Spleen (tissue), 11 donors: ENCODE measurements around the gene KIF7. TPM values are rescaled to one million over a fixed set of nuclear protein-coding genes. Genes with fewer than 3 reads are reported as not detected.

Experiments
- DNase-seq: peaks from one replicate; pipeline ENCODE4 v3.0.0-alpha.2; 2020
- H3K27ac ChIP-seq, 8 donors: fragments of 200-600 bp; sonication (generic) in 7 of 8; 1 replicate in 4 of 8; 2 replicates in 4 of 8; pipeline versions ENCODE4 v1.5.0 to v1.8.0; 2016 to 2021; ENCODE audit warnings: inconsistent platforms in 4 of 8, mild to moderate bottlenecking in 4 of 8, moderate library complexity in 1 of 8
- H3K27me3 ChIP-seq, 7 donors: fragments of 200-600 bp; sonication (generic) in 6 of 7; replicated peaks in 1 of 7; 1 replicate in 4 of 7; 2 replicates in 3 of 7; pipeline versions ENCODE4 v1.5.0 to v1.8.0; 2016 to 2021; ENCODE audit warnings: inconsistent platforms in 3 of 7, mild to moderate bottlenecking in 1 of 7
- H3K36me3 ChIP-seq, 6 donors: fragments of 200-600 bp; sonication (generic) in 5 of 6; 1 replicate in 4 of 6; 2 replicates in 2 of 6; pipeline versions ENCODE4 v1.5.0 to v1.8.0; 2016 to 2021; ENCODE audit warnings: inconsistent platforms in 2 of 6
- H3K4me1 ChIP-seq, 6 donors: fragments of 200-600 bp; sonication (generic) in 5 of 6; 1 replicate in 3 of 6; 2 replicates in 3 of 6; pipeline versions ENCODE4 v1.5.0 to v1.8.0; 2016 to 2021; ENCODE audit warnings: inconsistent platforms in 3 of 6
- H3K4me3 ChIP-seq, 8 donors: fragments of 200-600 bp; sonication (generic) in 7 of 8; 1 replicate in 4 of 8; 2 replicates in 4 of 8; pipeline versions ENCODE4 v1.5.0 to v1.8.0; 2016 to 2021; ENCODE audit warnings: inconsistent platforms in 4 of 8, mild to moderate bottlenecking in 4 of 8, moderate library complexity in 2 of 8
- H3K9me3 ChIP-seq, 8 donors: fragments of 200-600 bp; sonication (generic) in 7 of 8; 1 replicate in 4 of 8; 2 replicates in 4 of 8; pipeline versions ENCODE4 v1.5.0 to v1.8.0; 2016 to 2021; ENCODE audit warnings: inconsistent platforms in 4 of 8
- POLR2A ChIP-seq, 3 donors: fragments of 450-650 bp; IDR thresholded peaks; one replicate each; pipeline ENCODE4 v1.5.1; 2017; ENCODE audit warnings: antibody characterized with exemption in 3 of 3, mild to moderate bottlenecking in 1 of 3
- POLR2AphosphoS5 ChIP-seq, 3 donors: sonication (generic); formaldehyde crosslinking; IDR thresholded peaks; one replicate each; pipeline ENCODE4 v1.5.1; 2017; ENCODE audit warnings: antibody characterized with exemption in 3 of 3
- WGBS, 5 donors: extraction: QIAGEN DNeasy Blood & Tissue Kit in 3 of 5; methylation state at CpG; one replicate each; pipeline versions ENCODE4 v1.1.5 to v1.1.7; 2013 to 2018; 5-methylcytosine and 5-hydroxymethylcytosine counted together
- intact Hi-C: fragments of 100-400 bp; cut with DNase I; formaldehyde crosslinking; loops from one replicate; pipeline ENCODE4 v1.15.0; 2023; ENCODE audit warnings: low total_unique reads
- polyA plus RNA-seq, 3 donors: library from polyadenylated mRNA; stranded (reverse); fragments of 200-250 nt; gene quantifications; one replicate each; pipeline ENCODE4 v1.2.1, GENCODE V29; 2013
- total RNA-seq, 7 donors: library from RNA; depleted of rRNA in 3 of 7; stranded (reverse); fragments of >200 nt in 3 of 7; fragmentation: NEBNext Ultra II Directional in 4 of 7; extraction: Animal tissue kit (Norgen Biotek cat#: 25700) in 4 of 7; gene quantifications; one replicate each; pipeline versions ENCODE4 v1.1.0 to v1.2.1, GENCODE V29; 2016 to 2021
- TF ChIP-seq, protein P1 (sequence below), 11 experiments: fragments of 200-600 bp in 7 of 11; fragments of 450-650 bp in 4 of 11; sonication (generic) in 4 of 11; IDR thresholded peaks in 8 of 11; conservative IDR thresholded peaks in 3 of 11; 1 replicate in 7 of 11; 2 replicates in 4 of 11; pipeline versions ENCODE4 v1.4.0 to v1.8.0; 2016 to 2021; ENCODE audit warnings: antibody characterized with exemption in 11 of 11, inconsistent platforms in 4 of 11, mild to moderate bottlenecking in 1 of 11
- donor health status: healthy with polysubstance abuse.
- donor health status: DM: no; HTN: no; CAD: no; lungs with moderate emphysema.
- donor health status: DM: no; HTN: no; CAD: no.
- donor health status: Bipolar disorder and iron deficiency.
- donor health status: healthy.
- donor health status: DM: no; HTN: no; CAD: no.
- donor health status: DM: yes; HTN: yes; CAD: no.

Gene KIF7
- total and polyA plus RNA-seq, 10 donors: 1.1 to 3.9 (median 2.3) TPM

DNA sequence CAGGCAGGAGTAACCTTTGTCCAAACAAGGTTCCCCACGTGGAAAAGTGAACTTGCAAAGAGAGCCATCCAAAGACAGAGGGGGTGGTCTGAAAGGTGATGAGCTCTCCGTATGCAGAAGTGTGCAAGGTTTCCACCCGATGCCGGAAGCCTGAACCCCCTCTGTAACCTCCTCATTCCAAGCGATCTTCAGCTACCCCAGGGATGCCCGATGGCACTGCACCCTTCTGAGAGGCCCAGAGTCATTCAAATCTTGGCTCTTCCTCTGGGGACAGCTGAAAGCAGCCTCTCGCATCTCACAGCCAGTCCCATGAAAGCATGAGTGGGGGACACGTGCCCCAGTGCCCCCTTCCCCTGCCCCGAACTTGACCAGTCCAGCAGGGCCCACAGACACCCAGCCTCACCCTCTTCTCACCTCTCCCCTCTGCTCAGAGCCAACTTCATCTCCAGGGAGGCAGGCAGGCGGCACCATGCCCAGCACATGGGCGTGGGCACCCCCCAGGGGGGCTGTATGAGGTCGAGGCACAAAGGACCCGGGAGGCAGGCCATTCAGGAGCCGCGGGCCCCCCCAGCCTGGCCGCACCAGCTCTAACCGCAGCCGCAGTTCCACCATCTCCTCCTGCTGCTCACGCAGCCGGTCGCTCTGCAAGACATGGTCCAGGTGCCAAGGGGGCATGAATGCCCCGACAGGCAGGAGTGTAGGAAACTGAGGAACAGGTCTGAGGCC is 8.7 kb downstream of the KIF7 start:
- peaks cover 0 to 14% (median 0%) of the 10 kb centered on the region in 7 donors for H3K27me3 ChIP-seq
- no peak overlapping the region for H3K4me3 ChIP-seq
- intact Hi-C loops: no loop called here
- no peak overlapping the region for H3K27ac ChIP-seq
- DNase-seq: no peak
- H3K9me3 ChIP-seq: no peaks in the 10 kb centered on the region
- no peaks in the 10 kb centered on the region for H3K36me3 ChIP-seq
- TF ChIP-seq POLR2A (IDR thresholded peaks at IDR 0.05) (no peak), POLR2AphosphoS5 (IDR thresholded peaks at IDR 0.05) (no peak)
- TF ChIP-seq, protein P1, sequence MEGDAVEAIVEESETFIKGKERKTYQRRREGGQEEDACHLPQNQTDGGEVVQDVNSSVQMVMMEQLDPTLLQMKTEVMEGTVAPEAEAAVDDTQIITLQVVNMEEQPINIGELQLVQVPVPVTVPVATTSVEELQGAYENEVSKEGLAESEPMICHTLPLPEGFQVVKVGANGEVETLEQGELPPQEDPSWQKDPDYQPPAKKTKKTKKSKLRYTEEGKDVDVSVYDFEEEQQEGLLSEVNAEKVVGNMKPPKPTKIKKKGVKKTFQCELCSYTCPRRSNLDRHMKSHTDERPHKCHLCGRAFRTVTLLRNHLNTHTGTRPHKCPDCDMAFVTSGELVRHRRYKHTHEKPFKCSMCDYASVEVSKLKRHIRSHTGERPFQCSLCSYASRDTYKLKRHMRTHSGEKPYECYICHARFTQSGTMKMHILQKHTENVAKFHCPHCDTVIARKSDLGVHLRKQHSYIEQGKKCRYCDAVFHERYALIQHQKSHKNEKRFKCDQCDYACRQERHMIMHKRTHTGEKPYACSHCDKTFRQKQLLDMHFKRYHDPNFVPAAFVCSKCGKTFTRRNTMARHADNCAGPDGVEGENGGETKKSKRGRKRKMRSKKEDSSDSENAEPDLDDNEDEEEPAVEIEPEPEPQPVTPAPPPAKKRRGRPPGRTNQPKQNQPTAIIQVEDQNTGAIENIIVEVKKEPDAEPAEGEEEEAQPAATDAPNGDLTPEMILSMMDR (IDR thresholded peaks at IDR 0.05 in 8 of 11, conservative IDR thresholded peaks at IDR 0.05 in 3 of 11): no peak
- H3K4me1 ChIP-seq: peaks cover 0 to 5% (median 0%) of the 10 kb centered on the region in 6 donors
- WGBS, 5 donors: 80 to 95% (median 89%) methylated on average over 8 to 22 of the region's 22 CpGs

DNA sequence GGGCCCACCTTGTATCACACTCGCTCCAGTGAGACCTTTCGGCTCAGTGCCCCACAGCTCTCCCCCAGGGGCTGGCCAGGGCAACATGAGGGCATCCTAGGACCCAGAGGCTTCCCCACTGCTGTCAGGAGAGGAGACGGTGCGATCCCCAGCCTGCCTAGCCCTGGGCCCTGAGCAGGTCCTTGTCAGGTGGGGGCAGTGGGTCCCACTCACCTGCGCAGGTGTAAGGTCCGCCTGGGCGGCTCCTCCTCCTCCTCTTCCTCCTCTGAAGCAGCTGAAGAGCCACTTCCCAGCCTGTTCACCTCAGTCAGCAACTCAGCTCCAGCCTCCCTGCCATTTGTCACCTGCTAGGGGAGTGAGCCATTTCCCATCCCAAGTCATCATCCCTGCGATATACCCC is 9.6 kb downstream of the KIF7 start:
- no peaks in the 10 kb centered on the region for H3K9me3 ChIP-seq
- no peaks in the 10 kb centered on the region for H3K36me3 ChIP-seq
- H3K4me1 ChIP-seq: peaks cover 0 to 5% (median 0%) of the 10 kb centered on the region in 6 donors
- no peak overlapping the region for H3K4me3 ChIP-seq
- H3K27ac ChIP-seq: no peak overlapping the region
- 88 to 96% (median 93%) methylated on average over 4 to 8 of the region's 8 CpGs for WGBS, 5 donors
- H3K27me3 ChIP-seq: peaks cover 0 to 14% (median 0%) of the 10 kb centered on the region in 7 donors
- intact Hi-C loops: no loop called here
- TF ChIP-seq POLR2AphosphoS5 (IDR thresholded peaks at IDR 0.05) (no peak), POLR2A (IDR thresholded peaks at IDR 0.05) (no peak)
- TF ChIP-seq, protein P1 (IDR thresholded peaks at IDR 0.05 in 8 of 11, conservative IDR thresholded peaks at IDR 0.05 in 3 of 11): no peak
- no peak for DNase-seq

DNA sequence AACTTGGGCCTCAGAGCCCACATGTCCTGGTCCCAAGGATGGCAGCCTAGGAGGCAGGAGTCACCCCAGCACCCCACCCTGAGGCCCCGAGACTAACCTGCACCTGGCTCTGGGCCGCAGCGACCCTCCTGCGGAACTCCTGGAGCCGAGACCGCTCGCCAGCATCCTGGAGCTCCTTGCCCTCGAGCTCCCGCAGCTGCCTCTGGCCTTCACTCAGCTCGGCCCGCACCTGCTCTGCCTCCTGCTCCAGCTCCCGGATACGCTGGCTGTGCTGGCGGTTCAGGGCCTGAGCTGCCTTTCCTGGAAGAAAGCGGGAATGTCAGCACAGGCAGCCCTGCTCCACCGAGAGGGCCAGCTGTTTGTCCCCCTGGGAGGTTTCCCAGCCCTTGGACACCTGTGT is 13.2 kb downstream of the KIF7 start:
- Histone ChIP-seq H3K36me3 (no peaks in the 10 kb centered on the region), H3K27ac (no peak overlapping the region), H3K4me1 (peaks cover 0 to 2% (median 0%) of the 10 kb centered on the region in 6 donors), H3K27me3 (peaks cover 0 to 6% (median 0%) of the 10 kb centered on the region in 7 donors), H3K4me3 (no peak overlapping the region), H3K9me3 (no peaks in the 10 kb centered on the region)
- 93 to 97% (median 96%) methylated on average over 9 to 16 of the region's 16 CpGs for WGBS, 5 donors
- TF ChIP-seq, protein P1 (IDR thresholded peaks at IDR 0.05 in 8 of 11, conservative IDR thresholded peaks at IDR 0.05 in 3 of 11): no peak
- no peak for TF ChIP-seq POLR2AphosphoS5 (IDR thresholded peaks at IDR 0.05)
- TF ChIP-seq POLR2A (IDR thresholded peaks at IDR 0.05): no peak
- DNase-seq: no peak
- intact Hi-C loops: no loop called here

DNA sequence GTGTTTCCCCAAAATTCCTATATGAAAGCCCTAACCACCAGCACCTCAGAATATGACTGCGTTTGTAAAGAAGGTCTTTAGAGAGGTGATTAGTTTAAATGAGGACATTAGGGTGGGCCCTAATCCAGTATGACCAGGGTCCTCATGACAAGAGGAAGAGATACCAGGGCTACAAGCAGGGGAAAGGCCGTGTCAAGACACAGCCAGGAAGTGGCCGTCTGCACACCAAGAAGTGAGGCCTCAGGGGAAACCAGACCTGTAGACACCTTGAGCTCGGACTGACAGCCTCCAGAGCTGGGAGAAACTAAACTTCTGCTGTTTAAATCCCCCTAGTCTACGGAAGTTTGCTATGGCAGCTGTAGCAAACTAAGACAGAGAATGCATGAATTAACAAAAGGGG is 14.2 kb downstream of the KIF7 start:
- Histone ChIP-seq H3K4me1 (no peaks in the 10 kb centered on the region), H3K27ac (no peak overlapping the region), H3K9me3 (no peaks in the 10 kb centered on the region), H3K36me3 (no peaks in the 10 kb centered on the region), H3K27me3 (no peaks in the 10 kb centered on the region), H3K4me3 (no peak overlapping the region)
- TF ChIP-seq POLR2AphosphoS5 (IDR thresholded peaks at IDR 0.05): no peak
- TF ChIP-seq, protein P1 (IDR thresholded peaks at IDR 0.05 in 8 of 11, conservative IDR thresholded peaks at IDR 0.05 in 3 of 11): no peak
- TF ChIP-seq POLR2A (IDR thresholded peaks at IDR 0.05): no peak
- intact Hi-C loops: no loop called here
- DNase-seq: no peak
- WGBS, 5 donors: 58 to 73% (median 64%) methylated on average over 5 of the region's 5 CpGs
